NT2/D1 (cell line): Measurements from ENCODE around the gene ITPR2.

Experiments
- SUZ12 ChIP-seq: IDR thresholded peaks from 2 replicates; pipeline ENCODE4 v1.6.1; 2011; ENCODE audit not compliant: insufficient read length, insufficient read depth; ENCODE audit errors: extremely low read depth
- YY1 ChIP-seq: IDR thresholded peaks from 2 replicates; pipeline ENCODE4 v1.6.1; 2011; ENCODE audit not compliant: insufficient read length, insufficient read depth
- ZNF274 ChIP-seq: IDR thresholded peaks from 2 replicates; pipeline ENCODE4 v1.6.1; 2011; ENCODE audit warnings: mild to moderate bottlenecking, low read depth, low read length

DNA sequence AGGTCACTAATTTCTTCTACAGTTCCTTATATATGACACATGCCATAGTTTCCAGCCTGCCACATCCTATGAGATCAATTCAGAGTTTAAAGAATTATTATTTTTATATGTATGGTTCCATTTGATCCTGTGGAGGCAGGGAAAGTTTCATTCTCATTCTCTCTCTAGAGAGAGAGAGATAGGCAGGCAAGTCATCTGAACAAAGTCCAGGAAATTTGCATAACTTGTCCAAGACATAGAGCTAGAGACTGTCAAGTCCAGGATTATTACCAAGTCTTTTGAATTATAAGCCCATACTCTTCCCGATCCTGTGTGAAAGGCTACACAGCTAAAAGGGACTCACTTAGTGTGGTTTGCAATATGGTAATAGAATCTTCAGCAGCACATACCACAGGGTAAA lies 422.3 kb downstream of the ITPR2 start:
- TF ChIP-seq ZNF274 (no peak), YY1 (no peak), SUZ12 (no peak)
